HG02852 (cell line): ENCODE measurements around the gene PDE6H.
A peak's percentile ranks its signal among the peaks of the same experiment; 100 is the strongest.

Experiments used
- ATAC-seq: cut with Tn5 transposase; IDR thresholded peaks from one replicate; pipeline ENCODE4 v1.9.1; 2021; ENCODE audit warnings: mild to moderate bottlenecking, moderate library complexity; ENCODE audit not compliant: unreplicated experiment

The PDE6H gene

GRCh38 chr12:14968478-14968877 is 4.4 kb upstream of the PDE6H start:
- no peak for ATAC-seq

DNA sequence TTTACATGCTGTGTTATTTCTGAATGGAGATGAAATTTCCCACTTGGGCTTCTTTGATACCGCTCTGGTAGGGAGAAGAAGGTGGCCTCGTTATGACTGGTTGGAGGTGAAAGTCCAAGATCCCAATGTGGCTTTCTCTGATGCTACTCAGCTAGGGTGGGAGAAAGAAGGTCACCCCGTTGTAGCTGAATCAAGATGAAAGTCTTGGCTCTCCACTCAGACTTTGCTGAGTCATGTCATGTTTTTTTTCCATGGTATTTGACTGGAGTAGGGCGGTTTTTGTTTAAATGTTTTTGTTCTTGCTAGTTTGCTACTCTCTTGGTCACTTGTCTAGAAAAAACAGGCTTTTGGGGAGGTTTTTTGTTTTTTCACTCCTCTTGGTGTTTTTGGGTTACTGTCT is 2.4 kb upstream of the PDE6H start:
- no peak for ATAC-seq

DNA sequence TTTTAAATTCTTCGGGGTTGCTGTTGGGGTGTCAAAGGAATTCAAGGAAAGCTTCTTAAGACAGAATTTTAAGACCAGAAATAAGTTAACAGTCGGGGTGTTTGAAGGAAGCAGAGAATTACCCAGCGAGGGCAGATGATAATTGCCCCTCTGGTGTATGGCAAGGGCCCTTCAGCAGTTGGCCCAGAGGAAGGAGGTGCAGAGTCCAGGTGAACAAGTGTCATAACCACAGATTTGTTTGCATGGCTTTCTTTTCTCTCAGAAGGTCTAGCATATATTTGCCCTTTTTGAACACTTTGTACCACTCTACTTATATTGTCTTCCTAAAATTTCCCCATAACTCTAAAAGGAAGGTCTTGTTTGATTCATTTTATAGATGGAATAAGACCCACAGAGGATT is 1.8 kb downstream of the PDE6H start:
- no peak for ATAC-seq

- ATAC-seq, result no peak
These were observed 2.6 kb downstream of the PDE6H start for GRCh38 chr12:14975457-14975856.

DNA sequence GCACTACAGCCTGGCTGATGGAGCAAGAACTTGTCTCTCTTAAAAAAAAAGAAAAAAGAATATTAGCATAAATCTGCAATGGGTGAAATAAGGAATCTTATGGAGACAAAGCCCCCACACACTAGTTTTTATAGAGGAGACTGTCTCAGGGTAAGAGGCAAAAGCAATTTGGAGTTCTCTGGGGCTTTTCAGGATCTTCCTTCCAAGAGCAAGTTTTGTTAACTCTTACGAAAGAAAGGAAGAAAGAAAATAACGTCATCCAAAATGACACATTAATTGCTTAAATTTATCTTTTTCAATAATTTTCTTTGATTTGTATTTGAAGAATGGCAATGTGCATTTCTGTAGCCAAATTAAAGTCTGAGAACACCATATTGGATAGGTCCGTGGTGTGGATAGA is 3.8 kb downstream of the PDE6H start:
- ATAC-seq, result no peak

- ATAC-seq, result no peak
These were observed 6.6 kb downstream of the PDE6H start for GRCh38 chr12:14979468-14979867.

DNA sequence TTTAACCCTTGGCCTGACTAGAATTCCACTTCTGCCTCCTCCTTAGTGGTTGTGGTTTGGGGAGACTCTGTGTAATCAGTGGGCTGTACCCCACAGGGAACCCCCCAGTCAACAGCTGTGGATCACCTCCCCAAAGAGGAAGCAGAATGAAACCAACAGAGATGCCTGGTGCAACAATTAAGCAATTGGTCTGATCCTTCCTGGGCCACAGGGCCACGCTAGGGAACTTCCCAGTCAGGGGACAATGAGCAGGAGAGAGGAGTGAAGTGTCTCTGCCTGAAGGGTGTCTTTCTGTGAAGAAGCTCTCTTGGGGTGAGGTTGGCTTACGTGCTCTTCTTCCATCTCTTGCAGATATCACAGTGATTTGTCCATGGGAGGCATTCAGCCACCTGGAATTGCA is 8.2 kb downstream of the PDE6H start:
- ATAC-seq, result no peak

DNA sequence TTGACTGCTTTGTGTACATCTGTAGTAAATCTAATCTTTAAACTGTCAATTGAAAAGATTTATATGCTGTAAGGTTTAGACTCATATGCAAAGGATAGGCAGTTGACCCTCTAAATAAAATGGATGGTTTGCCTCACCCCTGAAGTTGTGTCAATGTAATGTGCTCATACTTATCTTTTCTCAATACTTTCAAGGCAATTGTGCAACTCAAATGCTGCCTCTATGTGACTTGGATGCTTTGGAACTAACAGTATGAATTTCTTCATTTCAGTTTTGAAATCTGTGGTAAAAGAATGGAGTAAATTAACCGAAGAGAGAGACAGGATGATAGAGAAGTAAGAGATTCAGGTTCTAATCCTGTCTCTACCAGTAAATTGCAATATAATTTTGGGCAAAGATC is 9.7 kb downstream of the PDE6H start:
- ATAC-seq, result no peak

DNA sequence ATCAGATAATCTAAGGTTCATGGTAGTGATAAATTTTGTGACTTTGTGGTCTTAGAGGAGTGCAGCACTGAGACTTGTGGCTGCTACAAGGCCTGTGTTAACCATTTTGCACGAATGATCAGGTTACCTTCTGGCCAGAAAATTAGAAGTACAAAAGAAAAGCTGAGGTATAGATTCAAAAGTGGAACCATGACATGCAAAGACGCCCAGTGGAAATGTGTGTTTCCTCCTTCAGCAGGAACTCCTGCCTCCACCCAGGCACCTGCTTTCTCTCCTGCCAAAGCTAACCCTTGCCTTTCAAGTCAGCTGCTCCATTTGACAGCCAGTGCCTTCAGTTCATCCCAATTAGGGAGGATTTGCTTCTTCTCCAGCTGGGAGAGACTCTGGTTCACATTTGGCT is 10.1 kb downstream of the PDE6H start:
- ATAC-seq, result peak; percentile 66

GRCh38 chr12:14984036-14984435 is 11.2 kb downstream of the PDE6H start:
- ATAC-seq, result no peak

GRCh38 chr12:14984766-14985285 is 12.0 kb downstream of the PDE6H start:
- ATAC-seq, result no peak

- ATAC-seq, result no peak
These were observed 13.6 kb downstream of the PDE6H start for GRCh38 chr12:14986449-14986848.

DNA sequence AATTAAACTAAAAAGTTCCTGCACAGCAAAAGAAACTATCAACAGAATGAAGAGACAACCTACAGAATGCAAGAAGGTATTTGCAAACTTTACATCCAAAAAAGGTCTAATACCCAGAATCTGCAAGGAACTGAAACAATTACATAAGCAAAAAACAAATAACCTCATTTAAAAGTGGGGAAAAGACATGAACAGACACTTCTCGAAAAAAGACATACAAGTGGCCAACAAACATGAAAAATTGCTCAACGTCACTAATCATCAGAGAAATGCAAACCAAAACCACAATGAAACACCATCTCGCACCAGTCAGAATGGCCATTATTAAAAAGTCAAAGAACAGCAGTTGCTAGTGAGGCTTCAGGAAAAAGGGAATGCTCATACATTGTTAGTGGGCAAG is 15.2 kb downstream of the PDE6H start:
- no peak for ATAC-seq

GRCh38 chr12:14989790-14990189 is 16.9 kb downstream of the PDE6H start:
- peak; percentile 51 for ATAC-seq

DNA sequence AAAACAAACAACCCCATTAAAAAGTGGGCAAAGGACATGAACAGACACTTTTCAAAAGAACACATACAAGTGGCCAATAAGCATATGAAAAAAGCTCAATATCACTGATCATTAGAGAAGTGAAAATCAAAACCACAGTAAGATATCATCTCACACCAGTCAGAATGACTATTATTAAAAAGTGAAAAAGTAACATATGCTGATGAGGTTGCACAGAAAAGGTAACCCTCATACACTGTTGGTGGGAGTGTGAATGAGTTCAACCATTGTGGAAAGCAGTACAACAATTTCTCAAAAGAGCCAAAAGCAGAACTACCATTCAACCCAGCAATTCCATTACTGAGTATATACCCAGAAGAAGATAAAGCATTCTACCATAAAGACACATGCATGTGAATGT is 18.2 kb downstream of the PDE6H start:
- ATAC-seq, result peak; percentile 37

- no peak for ATAC-seq
These were observed 19.8 kb downstream of the PDE6H start for GRCh38 chr12:14992673-14993072.

- no peak for ATAC-seq
These were observed 20.3 kb downstream of the PDE6H start for GRCh38 chr12:14993117-14993516.

- peak; percentile 38 for ATAC-seq
These were observed 20.9 kb downstream of the PDE6H start for GRCh38 chr12:14993537-14994266.

- ATAC-seq, result no peak
These were observed 21.8 kb downstream of the PDE6H start for GRCh38 chr12:14994610-14995009.

DNA sequence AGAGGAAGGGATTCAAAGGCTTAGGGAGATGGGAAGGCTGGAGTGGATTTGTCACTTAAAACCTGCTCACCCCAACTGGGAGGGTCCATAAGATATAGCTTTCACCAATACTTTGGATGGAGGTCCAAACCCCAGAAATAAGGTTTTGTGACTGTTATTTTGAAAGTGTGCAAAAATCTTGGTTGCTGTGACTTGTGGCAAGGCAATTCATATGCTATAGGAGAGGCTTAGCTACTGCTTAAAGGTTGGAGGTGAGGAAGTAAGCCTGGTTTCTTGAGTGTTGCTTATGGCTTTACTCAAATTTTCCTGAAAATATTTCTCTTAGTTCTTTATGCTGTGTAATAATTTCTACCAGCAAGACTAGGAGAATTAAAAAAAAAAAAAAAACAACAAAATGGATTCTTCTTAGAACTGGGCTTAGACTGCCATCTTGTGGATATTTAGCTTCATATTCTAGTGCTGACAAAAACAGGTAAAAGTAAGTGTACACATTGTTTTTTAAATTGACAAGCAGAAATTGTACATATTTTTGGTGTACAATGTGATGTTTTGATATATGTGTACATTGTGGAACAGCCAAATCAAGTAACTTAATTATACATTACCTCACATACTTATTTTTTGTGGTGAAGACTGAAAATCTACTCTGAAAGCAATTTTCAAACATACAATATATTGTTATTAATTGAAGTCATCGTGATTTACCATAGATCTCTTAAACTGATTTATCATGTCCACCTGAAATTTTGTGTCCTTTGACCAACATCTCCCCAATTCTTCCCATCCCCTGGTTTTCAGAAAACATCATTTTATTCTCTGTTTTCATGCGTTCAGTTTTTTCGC is 23.0 kb downstream of the PDE6H start:
- no peak for ATAC-seq

DNA sequence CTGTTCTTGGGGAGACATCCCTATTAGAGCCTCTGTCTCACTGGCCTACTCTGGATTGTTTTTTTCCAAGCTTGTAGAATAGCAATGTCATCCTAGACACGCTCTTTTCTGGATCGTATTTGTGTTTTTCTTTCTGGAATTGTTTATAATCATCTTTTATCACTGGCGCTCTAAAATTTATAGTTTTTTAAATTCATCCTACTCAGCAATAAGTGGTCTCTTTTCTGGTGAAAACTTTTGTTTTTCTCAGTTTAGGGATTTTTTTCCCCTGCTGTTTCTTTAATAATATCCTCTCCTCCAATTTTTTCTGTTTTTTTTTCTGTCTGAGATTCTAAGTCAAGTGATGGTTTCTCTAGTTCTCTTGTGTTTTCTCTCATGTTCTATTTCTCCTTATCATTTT is 25.2 kb downstream of the PDE6H start:
- ATAC-seq, result no peak

GRCh38 chr12:14999021-14999694 is 26.3 kb downstream of the PDE6H start:
- no peak for ATAC-seq
